HG03521 (cell line): ENCODE results near the gene PLXNA4.

Source experiments
- ATAC-seq: cut with Tn5 transposase; IDR thresholded peaks from one replicate; pipeline ENCODE4 v1.9.1; 2021; ENCODE audit warnings: mild to moderate bottlenecking, moderate library complexity; ENCODE audit not compliant: unreplicated experiment

PLXNA4 gene

GRCh38 chr7:132279718-132280117, 296.6 kb downstream of the PLXNA4 start:
- ATAC-seq, result no peak

GRCh38 chr7:132276976-132277725, 299.1 kb downstream of the PLXNA4 start:
- no peak for ATAC-seq

DNA sequence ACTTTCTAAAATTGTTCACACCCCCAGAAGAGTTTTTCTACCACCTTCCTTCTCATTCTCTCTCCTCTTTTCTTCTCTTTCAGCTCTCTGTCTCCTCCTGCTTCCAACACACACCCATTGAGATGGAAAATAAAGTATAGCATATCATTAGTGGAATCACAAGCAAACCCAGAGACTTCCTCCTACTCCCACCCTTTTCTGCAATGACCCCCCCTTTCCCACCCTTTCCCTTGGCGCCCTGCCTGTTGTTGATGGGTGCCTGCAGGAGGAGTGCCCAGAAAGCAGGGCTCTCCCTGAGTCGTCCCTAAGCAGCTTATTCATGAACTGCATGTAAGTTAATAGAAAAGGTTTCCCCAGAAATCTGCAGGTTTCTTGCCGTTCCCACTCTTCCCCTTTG, 300.0 kb downstream of the PLXNA4 start:
- no peak for ATAC-seq

- no peak for ATAC-seq
Measured at GRCh38 chr7:132275416-132276233, 300.6 kb downstream of the PLXNA4 start.

DNA sequence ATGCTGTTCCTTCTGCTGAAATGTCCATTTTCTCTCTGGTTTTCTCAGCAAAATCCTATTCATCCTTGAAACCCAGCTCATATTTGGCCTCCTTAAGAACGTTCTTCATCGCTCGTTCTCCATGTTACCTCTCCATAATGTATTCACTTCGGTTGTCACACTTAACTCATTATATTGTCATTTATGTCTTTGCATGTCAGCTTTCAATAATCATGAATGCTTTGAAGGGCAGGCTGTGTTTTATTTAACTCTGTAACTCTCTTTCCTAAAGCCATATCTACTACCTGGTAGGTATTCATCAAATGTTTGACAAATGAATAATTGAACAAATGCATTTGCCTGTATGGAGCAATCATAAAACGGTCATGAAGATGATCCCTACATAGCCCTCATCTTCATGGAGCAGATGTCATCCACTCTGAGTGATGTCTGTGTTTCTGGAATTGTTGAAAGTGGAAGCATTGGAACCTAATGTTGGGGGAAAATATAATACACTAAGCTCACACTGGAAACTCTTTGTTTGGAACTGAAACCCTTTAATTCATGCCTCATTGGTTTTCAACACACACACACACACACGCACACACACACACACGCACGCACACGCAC, 303.4 kb downstream of the PLXNA4 start:
- no peak for ATAC-seq

DNA sequence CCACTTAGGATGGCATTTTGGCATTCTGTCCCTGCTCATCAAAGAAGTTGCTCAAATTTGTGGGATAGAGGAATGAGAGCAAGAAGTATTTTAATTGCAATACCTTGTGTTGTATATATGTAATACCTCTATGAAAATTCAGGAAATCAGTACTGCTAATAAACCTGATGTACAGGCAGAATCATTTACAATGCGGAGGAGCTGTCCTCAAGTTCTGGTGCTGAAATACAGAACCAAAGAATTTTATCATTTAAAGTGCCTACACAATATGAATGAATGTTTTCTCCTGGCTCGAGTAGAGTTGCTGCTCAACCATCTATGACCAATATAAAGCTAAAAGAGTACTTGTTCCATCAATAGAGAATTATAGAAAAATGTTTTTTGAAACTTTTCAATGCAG, 305.8 kb downstream of the PLXNA4 start:
- ATAC-seq, result no peak

DNA sequence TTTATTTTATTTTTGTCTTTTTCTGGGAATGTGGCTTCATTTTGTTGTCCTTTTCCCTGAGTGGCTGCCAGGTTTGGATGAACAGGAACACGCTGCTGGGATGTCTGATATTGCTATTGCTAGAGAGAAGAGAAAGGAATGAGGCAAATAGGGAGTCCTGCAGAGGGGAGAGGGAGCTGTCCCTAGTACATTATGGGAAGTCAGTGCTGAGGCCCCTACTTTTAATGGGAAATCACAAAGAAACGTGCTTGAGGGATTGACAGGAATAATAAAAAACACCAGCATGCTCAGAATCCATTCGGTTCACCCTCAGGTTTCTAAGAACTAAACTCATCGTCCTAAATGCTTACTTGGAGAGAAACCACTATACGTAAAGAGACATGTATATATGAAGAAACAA, 306.6 kb downstream of the PLXNA4 start:
- ATAC-seq, result no peak

GRCh38 chr7:132263151-132263550, 313.1 kb downstream of the PLXNA4 start:
- no peak for ATAC-seq

- no peak for ATAC-seq
Measured at GRCh38 chr7:132262160-132262470, 314.2 kb downstream of the PLXNA4 start.

DNA sequence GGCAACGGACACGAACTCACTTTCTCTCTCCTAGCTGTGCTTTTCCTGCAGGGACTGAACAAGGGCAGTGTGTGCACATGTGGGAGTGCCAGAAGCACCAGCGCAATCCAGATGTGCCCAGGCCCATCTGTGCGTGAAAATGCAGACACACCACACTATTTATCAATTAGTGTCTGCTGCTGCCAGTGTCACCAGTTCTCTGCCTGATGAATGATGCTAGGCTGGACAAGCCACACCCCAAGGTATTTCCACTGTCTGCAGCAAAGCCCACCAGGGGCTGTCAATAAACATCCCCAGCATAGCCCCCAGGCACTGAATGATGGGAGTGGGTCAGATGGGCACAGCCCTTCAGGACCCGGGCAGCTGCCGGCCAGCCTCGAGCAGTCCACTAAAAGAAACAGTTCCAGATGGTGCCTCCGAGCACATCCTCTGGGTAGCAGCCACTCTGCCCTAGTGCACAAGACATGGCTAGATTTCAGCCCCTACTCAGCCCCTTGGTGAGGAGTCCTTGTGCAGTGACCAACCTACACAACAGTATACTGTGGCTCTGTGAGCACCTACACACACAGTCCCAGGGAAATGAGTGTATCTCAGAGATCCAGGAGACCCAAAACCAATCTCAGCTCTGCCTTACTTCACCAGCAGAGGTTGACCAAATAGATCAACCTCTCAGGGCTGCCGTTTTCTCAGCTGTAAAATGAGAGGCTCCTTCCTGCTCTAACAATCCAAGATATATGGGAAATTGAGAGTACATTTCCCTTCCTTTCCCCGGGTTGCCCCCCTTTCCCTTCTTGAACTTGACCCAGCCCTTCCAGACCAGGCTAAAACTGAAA, 314.7 kb downstream of the PLXNA4 start:
- ATAC-seq, result no peak

- ATAC-seq, result no peak
Measured at GRCh38 chr7:132258231-132258630, 318.0 kb downstream of the PLXNA4 start.

DNA sequence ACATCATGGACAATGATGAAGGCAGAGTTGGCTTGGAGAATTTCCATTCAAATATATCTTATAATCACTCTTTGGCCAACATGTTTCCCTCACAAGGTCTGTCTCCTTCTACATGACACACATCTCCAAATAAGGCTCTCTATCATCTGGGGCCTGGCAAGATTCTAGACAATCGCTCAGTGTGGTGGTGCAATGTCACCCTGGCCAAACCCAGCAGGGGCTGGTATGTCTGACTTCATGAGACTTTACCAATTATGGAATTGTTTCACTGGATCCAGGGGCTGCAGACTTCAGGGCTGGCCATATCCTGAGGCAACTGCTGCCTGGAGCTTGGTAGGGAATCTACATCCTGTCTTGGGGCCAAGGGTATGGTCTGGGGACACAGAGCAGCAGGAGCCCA, 319.0 kb downstream of the PLXNA4 start:
- no peak for ATAC-seq

DNA sequence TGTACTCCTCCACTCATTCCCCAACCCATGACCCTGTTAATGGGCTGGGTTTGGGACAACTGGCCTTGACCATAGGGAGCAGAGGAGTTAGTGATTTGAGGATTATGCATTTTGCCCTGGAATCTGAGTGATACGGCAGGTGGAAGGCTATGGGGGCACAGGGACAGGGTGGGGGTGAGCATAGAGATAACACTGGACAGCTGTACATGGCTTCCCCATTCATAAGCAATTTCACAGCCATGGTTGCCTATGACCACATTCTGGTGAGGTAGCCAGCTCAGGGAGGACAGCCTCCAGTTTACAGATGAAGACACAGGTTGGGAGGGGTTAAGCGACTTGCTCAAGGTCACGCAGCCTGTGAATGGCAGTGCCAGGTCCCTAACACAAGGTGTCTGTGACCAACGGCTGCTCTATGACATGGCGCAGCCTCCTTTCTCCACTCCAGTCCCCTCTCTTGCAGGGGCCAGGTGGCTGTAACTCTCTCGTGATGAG, 319.5 kb downstream of the PLXNA4 start:
- no peak for ATAC-seq

GRCh38 chr7:132255898-132256297, 320.4 kb downstream of the PLXNA4 start:
- no peak for ATAC-seq

DNA sequence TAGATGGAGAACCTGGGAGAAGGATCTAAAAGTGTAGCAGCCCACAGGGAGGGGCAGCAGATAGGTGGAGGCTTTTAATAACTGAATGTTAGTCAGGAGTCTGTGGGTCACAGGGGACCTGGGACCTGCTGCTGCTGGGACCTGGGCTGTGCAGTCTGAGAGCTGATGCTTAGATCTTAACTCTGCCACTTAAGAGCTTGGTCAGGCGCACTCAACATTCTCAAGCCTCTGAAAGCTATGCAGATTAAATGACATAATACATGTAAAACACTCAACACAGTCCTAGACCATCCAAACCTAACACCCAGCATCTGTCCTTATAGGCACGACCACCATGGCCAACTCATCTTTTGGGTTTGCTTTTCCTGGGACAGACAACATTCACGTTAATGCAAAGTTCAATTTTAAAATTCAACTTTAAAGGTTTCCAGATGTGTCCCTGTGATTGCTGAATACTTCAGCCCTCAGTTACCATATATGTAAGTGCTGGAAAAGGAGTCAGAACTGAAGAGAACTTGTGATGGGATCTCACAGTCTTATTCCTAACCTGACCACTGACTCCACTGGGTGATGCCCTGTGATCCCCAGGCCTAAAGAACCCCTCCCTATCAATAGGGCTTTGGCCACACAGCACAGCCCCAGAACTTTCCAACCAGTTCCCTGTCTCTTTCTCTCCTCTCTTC, 321.0 kb downstream of the PLXNA4 start:
- ATAC-seq, result no peak

- no peak for ATAC-seq
Measured at GRCh38 chr7:132254455-132254854, 321.8 kb downstream of the PLXNA4 start.

GRCh38 chr7:132252793-132253100, 323.5 kb downstream of the PLXNA4 start:
- no peak for ATAC-seq

DNA sequence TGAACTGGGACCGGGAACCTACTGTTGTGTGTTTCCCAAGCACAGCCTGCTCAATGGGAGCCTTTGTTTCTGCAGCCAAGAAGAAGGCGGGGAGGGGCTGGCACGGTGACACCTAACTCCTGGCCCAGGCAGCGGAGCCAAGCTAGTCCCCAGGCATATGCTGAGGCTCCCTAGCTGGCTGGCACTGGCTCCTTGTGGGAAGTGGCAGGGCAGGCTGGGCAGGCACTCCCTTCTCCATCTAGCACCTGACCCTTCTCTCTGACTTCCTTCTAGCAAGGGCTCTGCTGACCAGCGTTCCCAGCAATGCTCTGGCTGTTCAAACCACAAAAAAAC, 325.0 kb downstream of the PLXNA4 start:
- ATAC-seq, result no peak

DNA sequence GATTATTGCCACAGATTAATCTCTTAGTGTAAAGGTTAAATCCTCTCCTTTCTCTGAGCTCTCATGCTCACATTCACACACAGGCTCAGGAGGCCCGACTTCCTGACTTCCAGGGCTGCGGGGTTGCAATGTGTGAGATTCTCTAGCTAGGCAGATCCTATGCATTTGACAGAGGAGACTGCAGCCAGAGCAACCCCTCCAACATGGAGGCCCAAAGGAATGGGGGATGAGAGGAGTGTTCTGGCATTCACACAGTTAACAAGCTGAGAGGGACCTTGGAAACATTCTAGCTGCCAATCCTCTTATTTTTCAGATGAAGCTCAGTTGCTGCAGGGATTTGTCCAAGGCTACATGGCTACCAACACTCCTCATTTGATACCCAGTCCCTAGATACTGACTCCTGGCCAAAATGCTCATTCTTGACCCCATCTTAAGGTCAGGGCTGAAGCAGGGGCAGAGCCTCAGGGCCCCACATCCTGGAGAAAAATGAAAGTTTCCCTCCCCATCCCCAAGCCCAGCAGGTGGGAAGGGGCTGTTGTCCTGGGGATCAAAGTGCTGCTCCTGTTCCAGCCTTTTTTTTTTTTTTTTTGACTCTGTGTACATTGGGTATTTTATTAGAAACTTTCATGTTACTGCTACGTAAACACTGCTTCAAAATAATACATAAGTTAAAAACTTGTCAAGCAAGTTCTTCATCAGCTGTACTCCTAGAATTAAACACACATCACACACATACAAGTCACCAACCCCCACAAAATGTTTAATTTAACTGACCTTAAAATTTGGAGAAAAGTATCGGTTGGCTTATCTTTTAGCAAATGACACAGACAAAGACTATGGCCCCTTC, 325.6 kb downstream of the PLXNA4 start:
- no peak for ATAC-seq
